K562 (cell line): ENCODE results near the gene CCPG1. TPM values are rescaled to one million over a fixed set of nuclear protein-coding genes. Genes with fewer than 3 reads are reported as not detected.

Experiments
- FOXM1 ChIP-seq, 2 experiments: fragments of 450-650 bp in 1 of 2; sonication (generic) in 1 of 2; formaldehyde crosslinking in 1 of 2; IDR thresholded peaks; 2 replicates each; pipeline versions ENCODE4 v1.6.1 to v1.9.0; 2017 to 2022; ENCODE audit warnings: low read depth in 2 of 2, mild to moderate bottlenecking in 2 of 2, missing genetic modification reagents in 1 of 2, moderate library complexity in 1 of 2
- ILF3 ChIP-seq: fragments of 450-650 bp; IDR thresholded peaks from 2 replicates; pipeline ENCODE4 v1.6.1; 2018; ENCODE audit warnings: antibody characterized with exemption, mild to moderate bottlenecking, moderate library complexity, borderline replicate concordance
- MAX ChIP-seq: sonication (generic); formaldehyde crosslinking; IDR thresholded peaks from 2 replicates; pipeline ENCODE4 v1.9.0; 2022; ENCODE audit warnings: mild to moderate bottlenecking, missing genetic modification reagents
- NFRKB ChIP-seq: fragments of 450-650 bp; IDR thresholded peaks from 2 replicates; pipeline ENCODE4 v1.6.1; 2016; ENCODE audit warnings: low read depth
- PURB ChIP-seq: sonication (generic); formaldehyde crosslinking; IDR thresholded peaks from 2 replicates; pipeline ENCODE4 v1.9.0; 2021; ENCODE audit warnings: low read depth, mild to moderate bottlenecking, missing genetic modification reagents
- RCOR1 ChIP-seq, 2 experiments: IDR thresholded peaks; 2 replicates each; pipeline ENCODE4 v1.6.1; 2012; ENCODE audit warnings: low read depth in 2 of 2, low read length in 2 of 2, borderline replicate concordance in 1 of 2, improper control_type of control experiment in 1 of 2
- REST ChIP-seq, 2 experiments: fragments of 450-650 bp; formaldehyde crosslinking in 1 of 2; IDR thresholded peaks; 2 replicates each; pipeline versions ENCODE4 v1.4.0 to v1.6.1; 2014 to 2020; ENCODE audit warnings: mild to moderate bottlenecking in 2 of 2, borderline replicate concordance in 1 of 2, low read depth in 1 of 2
- SPI1 ChIP-seq: IDR thresholded peaks from 2 replicates; pipeline ENCODE4 v1.6.1; 2011; ENCODE audit warnings: low read depth, low read length, control low read depth, borderline replicate concordance
- TCF7L2 ChIP-seq: fragments of 150-350 bp; IDR thresholded peaks from 2 replicates; pipeline ENCODE4 v1.6.1; 2016; ENCODE audit warnings: low read depth, mild to moderate bottlenecking, low read length, moderate library complexity
- TRIM24 ChIP-seq, 2 experiments: fragments of 450-650 bp; IDR thresholded peaks; 2 replicates each; pipeline ENCODE4 v1.6.1; 2016
- TSC22D4 ChIP-seq: fragments of 450-650 bp; IDR thresholded peaks from 2 replicates; pipeline ENCODE4 v1.6.1; 2016; ENCODE audit warnings: missing genetic modification characterization, missing biosample characterization, control low read depth
- XRCC4 ChIP-seq: IDR thresholded peaks from one replicate; pipeline ENCODE4 v1.6.1; 2011; ENCODE audit not compliant: insufficient read depth, insufficient read length; ENCODE audit errors: extremely low read depth
- ZBTB33 ChIP-seq: sonication (generic); formaldehyde crosslinking; IDR thresholded peaks from 2 replicates; pipeline ENCODE4 v1.8.1; 2023; ENCODE audit warnings: mild to moderate bottlenecking, missing genetic modification reagents
- ZNF124 ChIP-seq: sonication (generic); formaldehyde crosslinking; IDR thresholded peaks from 2 replicates; pipeline ENCODE4 v1.8.1; 2022; ENCODE audit warnings: missing genetic modification reagents
- ZNF586 ChIP-seq: fragments of 450-650 bp; formaldehyde crosslinking; conservative IDR thresholded peaks from 2 replicates; pipeline ENCODE4 v1.4.0; 2020; ENCODE audit warnings: mild to moderate bottlenecking, moderate library complexity
- ZNF639 ChIP-seq, 2 experiments: fragments of 200-800 bp in 1 of 2; sonication (Bioruptor generic) in 1 of 2; sonication (generic) in 1 of 2; formaldehyde crosslinking in 1 of 2; IDR thresholded peaks in 1 of 2; conservative IDR thresholded peaks in 1 of 2; 2 replicates each; pipeline versions ENCODE4 v1.5.0 to v1.6.1; 2016 to 2020; ENCODE audit warnings: missing compliant biosample characterization in 1 of 2, missing genetic modification characterization in 1 of 2, missing genetic modification reagents in 1 of 2
- polyA plus RNA-seq, 8 experiments: library from polyadenylated mRNA; depleted of rRNA in 4 of 8; stranded (reverse) in 5 of 8; unstranded in 3 of 8; fragments of >200 nt; fragmentation: Nextera tagmentation in 2 of 8; fragmentation: Illumina TruSeq in 1 of 8; extraction: Ambion mirVana in 2 of 8; extraction: Trizol in 1 of 8; gene quantifications; 2 replicates each; pipeline versions ENCODE4 v1.2.1 to v1.2.3, GENCODE V29; 2011 to 2014; ENCODE audit warnings: inconsistent platforms in 1 of 8, missing spikeins in 1 of 8
- total RNA-seq, 7 experiments: library from RNA; depleted of rRNA in 6 of 7; stranded (reverse); fragments of >200 nt in 6 of 7; fragmentation: Illumina TruSeq in 2 of 7; extraction: Trizol in 2 of 7; gene quantifications; 2 replicates each; pipeline versions ENCODE4 v1.2.1 to v1.2.3, GENCODE V29; 2011 to 2021; ENCODE audit warnings: low replicate concordance in 1 of 7

CCPG1 gene
- total and polyA plus RNA-seq, 9 of the 15 experiments (the other 6 are each of a cell fraction or from before 2014, with no cell fraction given) = 33.0 to 54.9 (median 41.1) TPM

GRCh38 chr15:55403531-55403930, 4.6 kb downstream of the CCPG1 start (continued):
- TF ChIP-seq REST (IDR thresholded peaks at IDR 0.05; ENCODE audit: borderline replicate concordance) (0 out of 2 replicates have a peak, but pooled peaks have one; percentile 3), REST (CRISPR knock-in tag; IDR thresholded peaks at IDR 0.05; ENCODE audit: low read depth) (no peak), PURB (CRISPR knock-in tag) (no peak), NFRKB (peak; percentile 25; the same call in 1 of the 2 replicates), RCOR1 (IDR thresholded peaks at IDR 0.05; ENCODE audit: borderline replicate concordance in 1 of 2, low read depth in 2 of 2, low read length in 2 of 2) (peak in 1 of 2 experiments; percentile 61; a peak in 1 of 4 replicates), ZNF124 (CRISPR knock-in tag) (no peak), XRCC4 (no peak), ZBTB33 (CRISPR knock-in tag) (no peak), TSC22D4 (tag) (no peak), ILF3 (no peak), SPI1 (peak; percentile 74), TRIM24 (IDR thresholded peaks at IDR 0.05) (peak; percentile 70 to 82; a peak in 3 of 4 replicates), ZNF586 (peak; percentile 83; the same call in 1 of the 2 replicates), FOXM1 (IDR thresholded peaks at IDR 0.05; ENCODE audit: low read depth) (0 out of 2 replicates have a peak, but pooled peaks have one; percentile 45), FOXM1 (CRISPR knock-in tag; IDR thresholded peaks at IDR 0.05; ENCODE audit: low read depth) (no peak), MAX (CRISPR knock-in tag) (no peak), ZNF639 (CRISPR knock-in tag; conservative IDR thresholded peaks at IDR 0.05 in 1 of 2, IDR thresholded peaks at IDR 0.05 in 1 of 2) (no peak), TCF7L2 (no peak)
